Measurements from ENCODE around the gene OCA2.
A peak's percentile ranks its signal among the peaks of the same experiment; 100 is the strongest.

OCA2 gene

DNA sequence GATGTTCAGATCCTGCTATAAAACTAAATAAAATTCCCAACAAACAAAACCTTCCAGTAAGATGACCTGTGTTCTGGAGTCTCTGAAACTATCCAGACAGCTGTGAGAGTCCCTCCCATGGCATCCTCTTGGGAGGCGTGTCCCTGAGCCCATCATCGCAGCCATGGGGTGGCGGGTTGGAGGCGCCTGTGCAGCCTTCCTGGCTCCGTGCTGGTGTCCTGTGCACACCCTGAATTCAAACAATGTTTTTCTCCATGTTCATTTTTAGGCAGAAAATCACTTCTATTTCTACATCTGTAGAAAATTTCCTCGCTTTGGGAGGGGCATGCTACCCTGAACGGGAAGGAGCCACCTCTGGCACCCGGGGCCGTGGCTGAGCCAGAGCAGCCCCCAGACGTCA is 19.4 kb upstream of the OCA2 start:
- DNase-seq, result no peak

DNA sequence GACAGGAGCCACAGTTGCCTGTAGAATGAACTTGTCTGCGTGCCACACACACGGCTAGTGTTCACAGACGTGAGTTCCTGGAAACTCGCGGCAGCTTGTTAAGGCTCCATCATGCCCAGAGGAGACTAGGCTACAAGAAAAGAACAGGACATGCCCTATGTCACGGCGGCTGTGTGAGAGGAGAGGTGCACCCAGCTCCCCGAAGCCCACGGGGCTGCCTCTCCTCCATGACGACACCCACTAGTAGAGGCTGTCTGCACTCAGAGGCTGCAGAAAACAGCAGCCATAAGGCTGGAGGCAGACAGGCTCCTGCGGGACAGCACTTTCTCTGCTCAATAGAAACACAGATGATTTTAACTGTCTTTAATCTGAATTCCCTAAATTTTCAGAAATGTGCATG is 19.0 kb upstream of the OCA2 start:
- no peak for DNase-seq

DNA sequence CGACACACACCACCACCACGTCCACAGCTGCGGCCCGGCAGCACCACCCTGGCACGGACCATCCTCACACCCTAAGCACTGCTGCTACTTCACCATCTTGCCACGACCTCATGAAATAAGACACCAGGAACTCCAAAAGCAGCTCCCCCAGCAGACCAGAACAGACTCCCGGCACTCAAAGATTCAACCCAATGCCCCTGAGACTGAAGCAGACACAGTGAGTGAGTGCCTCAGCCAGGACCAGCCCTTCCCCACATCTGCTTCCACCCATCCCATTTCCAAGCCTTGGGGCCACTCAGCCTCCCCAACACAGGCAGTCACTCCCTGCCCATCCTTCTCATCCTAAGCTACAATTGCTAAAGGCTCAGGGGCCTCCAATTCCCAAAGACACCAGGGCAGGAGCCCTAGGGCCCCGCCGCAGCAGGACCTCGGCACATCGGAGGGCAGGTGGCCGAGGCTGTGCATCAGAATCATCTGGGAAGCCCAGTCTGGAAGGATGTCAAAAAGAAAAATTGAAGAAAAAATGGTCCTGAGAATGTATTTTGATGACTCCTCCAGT is 18.4 kb upstream of the OCA2 start:
- DNase-seq, result no peak

DNA sequence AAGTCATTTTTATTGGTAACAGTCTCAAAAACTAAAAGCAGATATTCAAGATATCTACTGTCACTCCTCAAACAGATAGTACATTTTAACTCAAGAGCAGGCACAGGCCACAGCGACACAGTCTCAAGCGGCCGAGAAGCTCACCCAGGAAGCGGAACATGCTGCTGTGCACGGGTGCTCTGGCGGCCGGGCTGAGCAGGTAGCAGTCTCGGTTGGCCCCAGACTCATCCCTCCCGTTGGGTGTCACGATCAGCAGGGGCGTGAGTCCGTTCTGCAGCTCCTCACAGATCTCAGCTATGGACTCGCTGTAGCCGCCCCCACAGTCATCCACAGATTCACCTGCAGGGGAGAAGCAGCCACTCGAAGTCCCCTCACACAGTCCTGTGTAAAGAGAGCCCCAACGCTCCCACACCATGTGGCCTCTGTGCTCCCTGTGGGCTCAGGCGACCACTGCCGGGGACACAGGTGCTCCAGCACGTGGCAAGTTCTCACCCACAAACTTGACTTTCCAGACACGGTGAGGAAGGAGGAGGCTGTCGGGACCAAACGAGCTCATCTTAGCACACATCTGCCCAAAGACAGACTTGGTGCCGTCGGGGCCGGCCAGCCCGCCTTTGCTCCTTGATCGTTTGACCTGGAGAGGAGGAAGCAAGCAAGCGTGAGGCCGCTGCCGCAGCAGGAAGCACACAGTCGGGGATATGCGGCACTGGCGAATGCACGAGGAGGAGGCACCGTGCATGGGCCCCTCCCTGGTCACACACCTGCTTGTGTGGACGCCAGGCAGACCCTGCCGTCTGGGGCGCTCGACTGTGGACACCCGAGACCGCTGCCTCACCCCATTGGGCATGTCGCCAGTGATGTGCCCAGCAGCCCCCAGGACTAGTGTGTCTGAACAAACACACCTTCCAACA is 17.7 kb upstream of the OCA2 start:
- DNase-seq, result no peak

DNA sequence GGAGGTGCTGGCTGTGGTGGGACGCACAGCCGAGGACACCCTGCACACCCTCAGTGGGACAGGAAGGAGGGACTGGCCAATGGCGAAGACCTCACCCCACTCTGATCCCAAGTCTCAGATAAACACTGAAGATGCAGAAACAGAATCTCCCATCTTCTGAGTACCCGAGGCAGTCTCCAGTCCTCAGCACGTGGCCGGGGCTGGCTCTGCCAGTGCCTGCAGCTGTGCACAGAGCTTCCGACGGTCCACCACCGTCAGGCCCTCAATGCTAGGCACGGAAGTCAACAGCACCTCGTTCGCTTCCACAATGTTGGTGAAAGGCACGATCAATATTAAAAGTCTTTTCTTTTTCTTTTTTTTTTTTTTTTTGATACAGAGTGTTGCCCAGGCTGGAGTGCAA is 16.8 kb upstream of the OCA2 start:
- no peak for DNase-seq

DNA sequence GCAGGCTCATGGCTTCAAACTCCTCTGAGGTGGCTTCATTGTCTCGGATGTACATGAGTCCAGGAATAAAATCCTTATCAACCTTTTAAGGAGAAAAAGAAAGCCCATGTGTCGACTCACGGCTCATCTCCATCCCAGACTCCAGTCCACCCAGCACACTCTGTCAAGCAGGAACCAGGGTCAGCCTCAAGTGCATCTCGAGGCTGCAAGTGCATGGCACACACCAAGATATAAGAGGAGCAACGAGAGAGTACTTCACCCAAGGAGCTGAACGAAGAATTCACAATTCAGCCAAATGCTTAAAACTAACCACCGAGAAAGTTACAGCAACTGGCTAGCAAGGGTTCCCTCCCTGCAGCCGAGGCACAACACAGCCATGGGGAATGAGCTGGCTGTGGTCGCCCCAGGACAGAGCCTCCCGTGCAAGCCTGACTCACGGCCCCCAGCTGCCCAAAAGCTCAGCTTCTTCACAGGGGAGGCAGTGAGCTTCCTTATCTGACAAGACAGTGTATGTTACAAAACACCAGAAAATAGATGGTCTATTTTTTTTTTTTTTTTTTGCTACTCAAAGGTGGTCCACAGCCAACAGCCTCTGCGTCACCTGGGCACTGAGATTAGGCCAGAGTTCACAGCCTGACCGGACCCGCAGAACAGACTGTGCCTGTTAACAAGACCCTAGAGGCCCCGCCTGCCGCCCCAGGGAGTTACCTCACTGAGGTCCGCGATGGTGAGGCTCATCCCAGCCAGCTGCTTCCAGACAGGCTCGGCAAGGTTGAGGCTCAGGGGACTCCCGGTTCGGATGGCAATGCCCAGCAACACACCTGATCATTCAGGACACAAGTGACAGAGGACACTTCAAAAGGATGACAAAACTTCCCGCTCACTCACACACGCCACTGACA is 15.9 kb upstream of the OCA2 start:
- no peak for DNase-seq

DNA sequence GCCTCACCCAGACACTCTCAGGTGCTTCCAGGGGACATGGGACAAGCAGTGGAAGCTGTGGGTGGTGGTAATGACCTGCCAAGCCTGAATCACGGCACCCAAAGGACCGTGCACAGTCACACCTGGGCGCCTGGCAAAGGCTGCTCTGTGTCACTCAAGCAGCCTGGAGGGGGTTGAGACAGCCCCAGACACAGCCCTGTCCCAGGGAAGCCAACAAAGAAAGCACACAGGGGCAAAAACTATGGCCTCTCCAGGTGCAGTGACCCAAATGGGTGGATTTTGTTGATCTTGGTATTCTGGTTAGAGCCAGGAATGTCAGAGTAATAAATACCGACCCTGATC is 15.0 kb upstream of the OCA2 start:
- DNase-seq, result no peak

DNA sequence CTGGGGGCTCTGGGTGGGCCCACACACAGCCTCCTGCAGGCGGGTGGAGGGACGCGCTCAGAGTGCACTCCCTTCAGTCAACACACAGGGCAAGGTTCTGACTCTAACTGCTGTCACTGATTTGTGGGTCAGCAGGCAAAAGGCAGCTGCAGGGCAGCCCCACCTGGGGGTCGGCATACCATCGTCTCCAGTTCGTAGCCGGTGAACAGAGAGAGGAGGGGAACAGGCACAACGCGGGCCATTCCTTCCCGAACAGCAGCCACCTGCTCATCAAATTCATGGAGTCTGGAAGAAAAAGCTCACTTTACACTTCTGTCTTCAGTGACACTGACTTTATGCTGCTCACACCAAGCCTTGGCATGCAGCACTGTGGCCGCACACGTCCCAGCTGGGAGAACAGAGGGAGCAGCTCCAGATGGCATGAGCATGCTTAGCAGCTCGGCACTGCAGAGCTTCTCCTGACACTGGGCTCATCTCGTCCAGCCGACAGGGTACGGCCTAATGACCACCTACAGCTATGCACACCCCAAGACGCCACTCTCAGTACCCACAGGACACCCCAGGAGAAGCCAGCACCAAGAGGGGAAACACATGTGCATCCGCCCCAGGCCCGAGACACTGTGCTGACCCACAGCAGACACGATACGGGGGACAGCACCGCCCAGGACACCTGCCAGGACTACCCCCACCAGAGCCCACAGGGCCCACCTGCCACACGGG is 14.4 kb upstream of the OCA2 start:
- no peak for DNase-seq

DNA sequence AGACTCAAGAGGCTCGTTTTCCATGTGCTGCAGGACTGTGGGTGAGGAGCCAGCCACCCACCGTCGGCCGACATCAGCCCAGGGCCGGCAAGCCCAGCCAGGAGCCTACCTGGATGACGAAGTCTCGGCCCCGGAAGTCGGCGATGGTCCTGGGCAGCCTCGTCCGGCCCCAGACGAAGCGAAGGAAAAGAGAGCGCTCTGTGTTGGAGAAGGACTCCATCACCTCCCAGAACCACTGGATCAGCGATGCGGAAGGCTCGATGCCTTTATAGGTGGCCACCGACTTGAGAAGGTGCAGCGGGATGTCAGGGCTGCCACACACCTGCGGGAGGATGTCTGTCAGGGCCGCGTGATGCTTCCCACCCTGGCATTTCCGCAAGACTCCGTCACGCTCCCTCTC is 13.8 kb upstream of the OCA2 start:
- no peak for DNase-seq

DNA sequence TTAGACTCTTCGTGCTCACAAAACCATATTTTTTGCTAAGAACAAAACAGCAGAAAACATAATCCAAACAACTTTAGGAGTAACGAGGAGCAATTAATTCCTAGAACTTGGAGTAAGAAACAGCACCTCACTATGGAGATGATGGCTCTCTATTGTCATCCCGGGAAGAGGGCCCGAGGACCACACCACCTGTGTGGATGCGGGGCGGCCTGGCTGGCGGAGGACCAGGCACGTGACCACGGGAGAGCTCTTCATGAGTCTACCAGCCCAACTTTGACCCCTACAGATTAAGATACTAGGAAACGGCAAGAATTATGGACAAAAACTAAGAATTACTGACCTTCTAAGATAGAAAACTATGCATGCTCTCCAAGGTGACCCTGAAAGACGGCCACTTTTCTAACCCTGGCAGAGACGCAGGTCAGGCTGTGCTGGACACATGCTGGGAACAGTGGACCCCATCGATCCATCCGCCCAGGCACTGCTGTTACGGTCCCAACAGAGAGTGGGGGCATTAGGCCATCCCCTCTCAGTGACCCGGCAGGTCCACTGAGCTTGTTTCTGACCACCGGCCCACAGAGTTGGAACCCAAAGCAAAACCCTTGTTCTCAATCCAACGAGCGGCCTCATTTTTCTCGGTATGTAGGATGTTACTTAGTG is 13.1 kb upstream of the OCA2 start:
- DNase-seq, result no peak

DNA sequence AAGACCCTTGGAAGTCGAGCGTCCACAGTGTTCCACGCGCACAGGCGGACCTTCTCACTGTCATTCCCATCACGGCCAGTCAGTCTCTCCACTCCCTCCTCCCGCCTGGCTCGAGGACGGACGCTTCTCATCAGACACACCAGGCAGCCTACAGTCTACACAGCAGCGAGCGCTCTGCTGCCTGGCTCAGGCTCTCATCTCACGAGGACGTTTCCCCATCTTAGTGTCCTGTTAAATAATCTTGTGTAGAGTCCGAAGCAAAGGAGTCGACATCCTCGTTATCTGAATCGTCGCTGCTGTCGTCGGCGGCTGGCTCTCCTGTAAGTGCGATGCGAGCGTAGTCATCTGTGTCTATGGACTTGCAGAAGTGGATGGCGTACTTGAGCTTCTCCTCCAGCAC is 12.4 kb upstream of the OCA2 start:
- DNase-seq, result no peak

DNA sequence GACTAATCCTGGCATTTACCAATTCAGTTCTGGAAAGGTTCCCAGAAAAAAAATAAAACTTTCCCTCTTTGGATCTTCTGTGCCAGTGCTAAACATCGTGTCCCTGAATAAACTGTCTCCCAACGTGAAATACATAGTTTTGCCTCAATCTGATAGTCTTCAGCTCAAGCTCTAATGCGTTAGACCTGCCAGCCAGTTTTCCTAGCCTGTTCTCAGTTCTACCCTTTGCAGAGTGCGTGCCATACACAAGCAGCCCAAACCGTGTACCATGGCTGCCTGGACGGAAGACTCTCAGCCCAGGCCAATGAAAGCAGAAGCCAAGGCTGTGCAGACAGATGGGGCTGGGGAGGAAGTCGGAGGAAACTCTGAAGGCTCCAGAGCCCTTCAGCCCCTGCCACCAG is 11.4 kb upstream of the OCA2 start:
- DNase-seq, result no peak

DNA sequence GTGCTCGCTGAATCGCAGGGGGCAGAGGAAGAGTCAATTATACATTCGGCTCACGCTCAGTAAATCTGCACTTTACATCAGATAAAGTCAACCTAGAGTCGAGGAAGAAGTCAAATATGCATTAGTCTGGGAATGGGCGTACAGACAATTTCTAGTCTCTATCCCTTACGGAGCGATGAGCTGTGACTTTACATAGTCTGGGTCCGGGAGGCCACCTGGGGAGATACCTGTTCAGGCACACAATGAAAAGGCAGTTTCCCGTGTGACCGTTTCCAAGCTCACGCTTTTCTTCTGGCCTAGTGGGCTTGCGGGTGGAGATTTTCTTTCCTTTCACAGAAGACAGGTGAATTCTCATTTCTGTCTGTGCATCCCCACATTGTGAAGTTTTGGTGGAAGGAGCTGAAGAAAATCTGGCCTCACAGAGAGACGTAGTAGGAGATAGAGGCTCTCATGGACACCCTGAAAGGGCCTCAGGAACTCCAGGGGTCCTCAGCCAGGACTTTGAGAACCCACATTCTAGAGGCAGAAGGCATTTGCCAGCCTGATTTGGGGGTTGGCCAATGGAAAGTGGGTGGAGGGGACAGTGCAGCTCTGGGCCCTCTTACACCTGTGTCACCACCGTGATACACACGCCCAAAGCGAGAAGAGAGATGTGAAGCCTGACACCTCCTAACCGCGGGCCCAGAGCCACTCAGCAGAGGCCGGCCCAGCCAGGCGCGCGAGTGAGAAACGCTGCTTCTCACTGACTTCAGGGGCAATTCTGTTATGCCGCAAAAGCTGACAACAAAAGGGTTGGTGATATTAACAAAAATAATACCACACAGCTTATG is 10.7 kb upstream of the OCA2 start:
- no peak for DNase-seq

DNA sequence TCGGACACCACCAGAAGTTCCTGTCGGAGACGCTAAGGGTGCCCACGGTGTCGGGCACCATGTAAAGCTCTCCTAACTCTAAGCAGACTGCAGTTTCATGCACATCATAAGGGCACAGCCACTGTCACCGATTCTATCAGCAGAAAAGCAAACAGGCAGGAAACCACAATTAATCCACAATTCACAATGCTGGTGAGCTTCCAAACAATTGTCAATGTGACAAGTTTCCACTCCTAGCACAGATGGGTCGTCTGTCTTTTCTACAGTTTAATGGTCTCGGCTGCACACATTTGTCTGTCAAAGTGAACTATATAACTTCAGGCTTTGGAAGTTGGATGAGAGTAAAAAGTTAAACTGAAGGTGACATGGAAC is 8.8 kb upstream of the OCA2 start:
- no peak for DNase-seq

DNA sequence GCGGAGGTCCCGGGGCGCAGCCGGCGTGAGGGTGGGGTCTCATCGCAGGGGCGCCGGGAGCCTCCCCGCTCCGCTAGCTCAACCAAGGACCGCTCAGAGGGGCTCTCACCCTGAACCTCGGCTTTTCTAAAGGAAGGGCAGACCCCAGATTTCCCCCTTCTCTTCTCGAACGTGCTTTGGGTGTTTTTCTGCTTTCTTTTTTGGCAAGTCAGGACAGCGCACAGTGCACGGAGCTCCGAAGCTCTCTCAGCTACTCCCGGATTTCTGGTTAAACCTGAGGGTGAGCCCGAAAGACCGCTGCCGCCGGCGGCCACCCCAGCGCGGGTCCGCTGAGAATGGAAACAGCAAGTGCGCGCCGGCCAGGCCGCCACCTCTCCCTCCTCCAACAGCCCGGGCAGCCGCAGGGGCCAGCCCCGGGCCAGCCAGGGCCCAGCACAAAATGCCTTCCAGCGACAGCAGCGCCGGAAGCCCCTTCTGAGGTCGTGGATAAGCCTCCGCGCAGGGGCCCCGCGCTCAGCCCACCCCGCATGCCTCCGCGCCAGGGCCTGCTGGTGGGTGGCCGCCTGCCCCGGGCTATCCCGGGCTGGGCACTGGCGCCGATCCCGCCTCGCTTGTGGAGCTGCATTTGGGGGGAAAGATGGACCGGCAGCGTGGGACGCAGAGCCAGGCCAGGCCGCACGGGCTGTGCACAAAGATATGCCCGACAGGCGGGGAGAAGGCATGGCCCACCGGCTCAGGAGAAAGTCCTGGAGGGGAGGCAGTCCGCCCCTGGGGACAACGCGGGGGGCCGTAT is 8.2 kb upstream of the OCA2 start:
- no peak for DNase-seq

DNA sequence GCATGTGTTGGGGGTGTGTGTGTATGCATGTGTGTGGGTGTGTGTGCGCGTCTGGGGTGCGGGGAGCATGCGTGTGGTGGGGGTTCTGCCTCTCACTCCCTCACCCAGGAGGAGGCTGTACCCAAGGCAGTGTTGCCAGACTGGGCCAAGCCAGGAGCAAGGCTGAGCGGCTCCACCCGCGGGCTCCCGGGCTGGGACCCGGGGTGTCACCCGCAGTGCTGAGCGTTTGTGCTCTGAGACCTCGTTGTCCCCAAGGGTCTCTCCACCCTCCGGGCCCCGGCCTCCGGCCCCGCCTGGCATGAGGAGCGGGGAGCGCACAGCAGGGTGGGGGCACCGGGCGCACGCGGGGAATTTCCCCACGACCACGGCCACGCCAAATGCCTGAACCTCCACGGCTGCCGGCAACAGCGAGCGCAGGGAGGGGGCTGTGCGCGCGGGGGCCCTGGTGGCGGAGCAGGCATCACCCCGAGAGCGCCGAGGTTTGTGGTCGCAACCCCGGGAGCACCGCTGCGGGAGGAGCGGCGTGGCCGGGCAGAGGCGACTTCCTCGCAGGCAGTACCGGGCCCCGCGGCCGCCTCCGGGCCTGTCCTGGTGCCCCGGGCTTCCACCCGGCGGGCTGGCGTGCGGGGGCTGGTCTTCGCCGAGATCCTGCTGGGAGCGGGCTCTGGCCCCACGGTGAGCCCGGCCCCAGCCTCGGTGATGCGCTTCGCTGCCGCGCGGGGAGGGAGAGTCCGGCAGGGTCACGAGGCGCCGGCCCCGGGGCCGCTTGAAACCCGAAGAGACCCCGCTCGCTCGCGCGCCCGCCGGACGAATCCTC is 7.4 kb upstream of the OCA2 start:
- DNase-seq, result peak in 1 of 2 donors; percentile 33

DNA sequence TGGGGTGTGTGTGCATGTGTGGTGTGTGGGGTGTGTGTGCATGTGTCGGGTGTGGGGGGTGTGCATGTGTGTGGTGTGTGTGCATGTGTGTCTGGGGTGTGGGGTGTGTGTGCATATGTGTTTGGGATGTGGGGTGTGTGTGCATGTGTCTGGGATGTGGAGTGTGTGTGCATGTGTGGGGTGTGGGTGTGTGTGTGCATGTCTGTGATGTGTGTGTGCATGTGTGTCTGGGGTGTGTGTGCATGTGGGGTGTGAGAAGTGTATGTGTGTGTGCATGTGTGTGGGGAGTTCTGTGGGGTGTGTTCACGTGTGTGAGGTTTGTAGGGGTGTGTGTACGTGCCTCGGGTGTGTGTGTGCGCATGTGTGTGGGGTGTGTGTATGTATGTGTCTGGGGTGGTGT is 6.7 kb upstream of the OCA2 start:
- DNase-seq, result no peak

DNA sequence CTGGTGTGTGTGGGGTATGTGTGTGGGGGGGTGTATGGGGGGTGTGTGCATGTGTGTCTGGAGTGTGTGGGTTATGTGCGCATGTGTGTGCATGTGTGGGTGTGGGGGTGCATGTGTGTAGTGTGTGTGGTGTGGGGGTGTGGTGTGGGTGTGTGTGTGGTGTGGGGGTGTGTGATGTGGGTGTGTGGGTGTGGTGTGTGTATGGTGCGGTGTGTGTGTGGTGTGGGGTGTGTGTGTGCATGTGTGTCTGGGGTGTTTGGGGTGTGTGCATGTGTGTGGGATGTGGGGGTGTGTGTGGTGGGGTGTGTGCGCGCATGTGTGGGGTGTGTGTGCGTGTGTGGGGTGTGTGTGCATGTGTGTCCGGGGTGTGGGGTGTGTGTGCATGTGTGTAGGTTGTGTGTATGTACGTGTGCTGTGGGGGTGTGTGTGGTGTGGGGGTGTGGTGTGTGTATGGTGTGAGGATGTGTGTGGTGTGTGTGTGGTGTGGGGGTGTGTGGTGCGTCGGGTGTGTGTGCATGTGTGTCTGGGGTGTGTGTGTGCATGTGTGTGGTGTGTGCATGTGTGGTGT is 6.2 kb upstream of the OCA2 start:
- no peak for DNase-seq

DNA sequence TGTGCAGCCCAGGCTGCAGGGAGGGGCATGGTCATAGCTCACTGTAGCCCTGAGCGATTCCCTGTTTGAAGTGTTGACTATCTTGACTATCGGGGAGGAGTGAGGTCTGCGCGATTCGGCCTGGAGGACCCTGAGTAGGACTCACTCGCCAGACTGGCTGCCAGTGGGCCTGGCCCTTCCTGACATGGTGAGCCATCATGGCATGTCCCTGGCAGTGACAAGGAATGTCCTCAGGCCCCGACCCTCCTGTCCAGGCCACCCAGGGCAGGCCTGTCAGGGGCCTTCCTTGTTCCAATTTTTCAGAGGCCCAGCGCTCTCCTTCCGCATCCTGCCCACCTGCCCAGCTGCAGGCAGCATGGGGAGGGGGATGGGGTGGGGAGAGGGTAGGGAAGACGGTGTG is 5.2 kb upstream of the OCA2 start:
- no peak for DNase-seq

DNA sequence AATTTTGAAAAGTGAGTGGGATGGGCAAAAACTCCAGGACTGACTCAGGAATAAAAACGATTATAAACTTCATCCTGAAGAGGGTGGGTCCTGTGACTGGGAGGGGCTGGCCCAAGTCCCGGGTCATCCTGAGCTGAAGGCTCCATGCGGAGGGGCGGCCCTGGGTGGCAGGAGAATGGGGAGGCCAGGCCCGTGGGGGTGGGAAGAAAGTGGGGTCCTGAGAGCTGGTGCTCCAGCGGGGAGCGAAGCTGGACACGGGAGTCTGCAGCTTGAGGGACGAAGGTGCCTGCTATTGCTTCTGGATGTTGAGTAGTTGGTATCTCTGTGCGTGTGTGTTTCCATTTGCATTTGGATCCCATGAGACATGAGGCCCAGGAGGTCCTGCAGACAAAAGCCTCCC is 4.7 kb upstream of the OCA2 start:
- DNase-seq, result no peak
